HG03159 (cell line): ENCODE measurements around the gene DAPK1.
"Not testable (repeated sequence)": the region's sequence is repeated elsewhere in the genome, so short reads cannot be mapped to it uniquely, and the experiment has no call there.

Experiments used
- ATAC-seq: cut with Tn5 transposase; IDR thresholded peaks from one replicate; pipeline ENCODE4 v1.9.1; 2021; ENCODE audit warnings: mild to moderate bottlenecking, moderate library complexity; ENCODE audit not compliant: unreplicated experiment

Gene DAPK1

DNA sequence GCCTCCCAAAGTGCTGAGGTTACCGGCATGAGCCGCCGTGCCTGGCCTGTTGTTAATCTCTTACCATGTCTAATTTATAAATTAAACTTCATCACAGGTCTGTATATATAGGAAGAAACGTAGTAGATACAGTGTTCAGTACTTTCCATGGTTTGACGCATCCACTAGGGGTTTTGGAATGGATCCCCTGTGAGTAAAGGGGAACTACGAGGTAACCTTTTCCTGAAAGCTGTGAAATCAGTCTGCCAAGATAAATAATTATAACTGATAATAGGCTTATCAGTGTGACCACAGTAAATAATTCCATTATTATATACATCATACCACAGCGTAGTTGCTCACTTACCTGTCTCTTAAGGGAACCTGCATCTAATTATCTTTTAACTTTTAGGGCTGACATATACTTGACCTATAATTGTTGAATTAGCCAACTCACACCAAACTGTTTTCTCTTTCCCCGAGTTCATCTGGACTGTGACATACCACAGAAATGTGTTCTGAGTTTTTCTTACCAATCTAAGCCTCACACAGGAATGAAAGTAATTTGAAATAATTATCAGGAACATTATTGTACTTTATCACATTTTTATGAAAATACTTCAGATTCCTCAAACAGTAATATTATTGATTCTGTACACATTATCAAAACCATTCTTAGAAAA lies 42.9 kb downstream of the DAPK1 start:
- no peak for ATAC-seq

DNA sequence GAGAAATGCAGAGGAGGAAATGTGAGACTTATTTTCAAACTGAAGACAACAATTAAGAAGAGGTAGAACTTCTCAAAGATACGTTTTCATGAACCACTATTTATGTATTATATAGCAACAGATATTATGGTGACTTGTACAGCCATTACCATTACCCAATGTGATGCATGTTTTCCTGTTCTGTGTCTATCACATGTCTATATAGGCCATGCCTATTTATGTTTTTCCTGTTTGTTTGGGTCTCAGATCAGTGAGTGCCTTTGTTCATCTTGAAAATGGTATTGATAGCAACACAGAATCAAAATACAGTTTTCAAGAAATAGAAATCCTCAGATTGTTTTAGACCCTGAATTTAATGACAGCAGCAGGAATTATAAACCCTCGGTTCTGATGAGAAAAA lies 44.0 kb downstream of the DAPK1 start:
- no peak for ATAC-seq

DNA sequence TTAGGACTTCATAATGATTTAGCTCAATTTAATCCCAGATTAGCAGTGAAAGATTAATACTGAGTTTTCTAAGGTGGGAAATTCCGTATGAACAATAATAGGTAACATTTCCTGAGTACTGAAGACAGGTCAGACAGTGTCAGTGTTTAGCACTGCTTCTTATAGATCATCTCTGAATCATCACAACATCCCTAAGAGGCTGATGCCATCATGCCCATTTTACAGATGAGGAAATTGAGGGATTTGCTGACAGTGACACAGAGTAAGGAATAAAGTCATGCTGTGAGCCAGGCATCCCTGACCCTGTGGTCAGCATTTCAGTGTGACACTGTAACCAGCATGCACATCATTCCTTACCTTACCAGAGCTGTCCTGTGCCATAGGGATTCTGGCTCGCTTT lies 44.5 kb downstream of the DAPK1 start:
- ATAC-seq, result no peak

DNA sequence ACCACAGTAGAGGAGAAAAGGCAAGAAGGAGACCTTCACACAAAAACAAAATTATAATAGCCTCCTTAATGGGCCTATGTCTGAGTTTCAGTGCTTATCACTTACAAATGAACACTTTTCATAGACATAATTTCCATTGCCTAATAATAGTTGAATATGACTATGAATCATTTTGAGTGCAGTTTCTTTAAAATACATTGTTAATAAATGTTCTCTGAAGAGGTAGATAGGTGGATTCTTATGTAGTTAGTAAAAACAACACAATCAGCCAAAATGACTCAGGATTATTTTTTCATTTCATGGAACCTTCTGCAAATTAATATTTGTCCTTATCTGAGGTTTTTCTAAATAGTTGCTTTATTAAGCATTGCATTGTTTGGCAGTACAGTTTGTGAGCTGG lies 45.6 kb downstream of the DAPK1 start:
- ATAC-seq, result no peak

DNA sequence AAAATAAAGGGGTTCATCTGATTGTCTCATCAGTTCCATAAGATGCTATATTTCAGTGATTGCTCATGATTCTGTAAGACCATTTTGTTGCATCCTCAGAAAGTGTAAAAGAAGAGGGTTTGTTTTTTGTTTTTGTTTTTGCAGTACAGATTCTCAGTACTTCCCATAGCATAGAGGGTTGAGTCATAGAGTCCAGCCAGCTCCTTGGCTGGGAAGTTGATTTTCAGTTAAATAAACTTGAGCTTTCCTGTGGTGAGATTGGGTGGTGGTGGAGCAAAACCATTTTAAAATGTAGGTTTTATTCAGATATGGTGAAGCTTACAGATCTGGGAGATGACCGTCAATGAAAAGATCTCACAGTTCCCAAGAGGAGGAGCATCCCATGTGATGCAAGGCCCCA lies 48.2 kb downstream of the DAPK1 start:
- ATAC-seq, result no peak

DNA sequence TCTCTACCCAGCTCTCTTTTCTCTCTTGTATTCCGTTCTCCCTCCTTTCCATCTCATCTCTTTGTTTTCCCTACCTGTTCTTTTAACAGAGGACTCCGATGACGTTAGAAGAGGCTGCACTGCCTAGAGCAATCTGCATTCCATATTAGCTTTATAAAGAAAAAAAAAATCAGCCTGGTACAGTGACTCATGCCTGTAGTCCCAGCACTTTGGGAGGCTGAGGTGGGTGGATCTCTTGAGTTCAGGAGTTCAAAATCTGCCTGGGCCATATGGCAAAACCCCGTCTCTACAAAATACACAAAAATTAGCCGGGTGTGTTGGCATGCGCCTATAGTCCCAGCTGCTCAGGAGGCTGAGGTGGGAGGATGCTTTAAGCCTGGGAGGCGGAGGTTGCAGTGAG lies 49.0 kb downstream of the DAPK1 start:
- ATAC-seq, result no peak

DNA sequence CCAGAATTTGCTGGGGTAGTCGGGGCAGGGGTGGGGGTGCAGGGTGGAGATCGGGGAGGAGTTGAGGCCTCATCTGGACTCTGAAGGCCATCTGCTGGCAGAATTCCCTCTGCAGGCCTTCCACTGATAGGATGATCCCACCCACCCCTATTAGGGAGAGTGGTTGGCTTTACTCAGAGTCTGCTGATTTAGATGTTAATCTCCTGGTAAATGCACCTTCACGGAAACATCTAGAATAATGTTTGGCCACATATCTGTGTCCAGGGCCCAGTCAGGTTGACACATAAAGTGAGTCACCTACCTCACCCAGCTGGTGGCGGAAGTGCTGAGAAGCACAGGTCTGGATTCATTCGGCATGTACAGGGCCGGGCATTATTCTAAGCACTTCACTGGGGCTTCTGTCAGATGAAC lies 50.0 kb downstream of the DAPK1 start:
- no peak for ATAC-seq

DNA sequence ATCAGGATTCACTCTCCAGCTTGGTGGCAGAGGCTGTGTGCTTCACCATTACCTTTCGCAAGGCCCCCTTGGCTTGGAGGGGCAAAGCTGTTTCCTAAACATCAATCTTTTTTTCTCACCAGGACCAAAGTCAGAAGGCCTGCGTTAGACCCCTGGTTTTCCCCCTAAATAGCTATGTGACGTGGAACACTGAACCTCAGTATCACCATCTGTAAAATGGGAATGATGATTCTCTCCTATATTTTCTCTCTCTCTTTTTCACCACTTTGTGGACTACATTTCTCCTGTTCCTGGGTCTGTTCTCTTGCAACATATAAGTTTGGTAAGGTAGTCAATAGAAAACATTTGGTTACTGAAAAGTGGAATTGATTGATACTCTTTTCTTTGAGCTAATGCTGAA lies 50.5 kb downstream of the DAPK1 start:
- no peak for ATAC-seq

DNA sequence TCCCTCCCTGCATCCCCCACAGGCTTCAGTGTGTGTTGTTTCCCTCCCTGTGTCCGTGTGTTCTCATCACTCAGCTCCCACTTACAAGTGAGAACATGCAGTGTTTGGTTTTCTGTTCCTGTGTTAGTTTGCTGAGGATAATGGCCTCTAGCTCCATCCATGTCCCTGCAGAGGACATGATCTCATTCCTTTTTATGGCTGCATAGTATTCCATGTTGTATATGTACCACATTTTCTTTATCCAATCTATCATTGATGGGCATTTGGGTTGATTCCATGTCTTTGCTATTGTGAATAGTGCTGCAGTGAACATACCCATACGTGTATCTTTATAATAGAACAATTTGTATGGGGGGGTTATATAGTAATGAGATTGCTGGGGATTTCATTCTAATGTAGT lies 51.4 kb downstream of the DAPK1 start:
- ATAC-seq, result not testable (repeated sequence)

DNA sequence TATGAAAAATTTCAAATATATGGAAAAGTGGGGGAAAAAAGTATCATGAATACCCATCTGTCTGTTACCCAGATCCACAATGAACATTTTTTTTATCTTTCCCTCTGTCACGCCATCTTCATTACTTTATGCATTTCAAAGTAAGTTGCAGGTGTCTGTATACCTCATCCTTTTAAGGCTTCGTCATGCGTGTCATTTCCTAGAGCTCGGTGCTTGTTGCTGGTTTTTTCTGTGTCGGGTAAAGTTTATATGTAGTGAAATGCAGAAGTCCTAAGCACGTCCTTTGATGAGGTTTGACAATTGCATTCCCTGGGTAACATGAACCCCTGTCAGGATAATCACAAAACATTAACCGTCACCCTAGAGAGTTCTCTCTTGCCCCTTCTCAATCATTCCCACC lies 52.1 kb downstream of the DAPK1 start:
- ATAC-seq, result no peak

DNA sequence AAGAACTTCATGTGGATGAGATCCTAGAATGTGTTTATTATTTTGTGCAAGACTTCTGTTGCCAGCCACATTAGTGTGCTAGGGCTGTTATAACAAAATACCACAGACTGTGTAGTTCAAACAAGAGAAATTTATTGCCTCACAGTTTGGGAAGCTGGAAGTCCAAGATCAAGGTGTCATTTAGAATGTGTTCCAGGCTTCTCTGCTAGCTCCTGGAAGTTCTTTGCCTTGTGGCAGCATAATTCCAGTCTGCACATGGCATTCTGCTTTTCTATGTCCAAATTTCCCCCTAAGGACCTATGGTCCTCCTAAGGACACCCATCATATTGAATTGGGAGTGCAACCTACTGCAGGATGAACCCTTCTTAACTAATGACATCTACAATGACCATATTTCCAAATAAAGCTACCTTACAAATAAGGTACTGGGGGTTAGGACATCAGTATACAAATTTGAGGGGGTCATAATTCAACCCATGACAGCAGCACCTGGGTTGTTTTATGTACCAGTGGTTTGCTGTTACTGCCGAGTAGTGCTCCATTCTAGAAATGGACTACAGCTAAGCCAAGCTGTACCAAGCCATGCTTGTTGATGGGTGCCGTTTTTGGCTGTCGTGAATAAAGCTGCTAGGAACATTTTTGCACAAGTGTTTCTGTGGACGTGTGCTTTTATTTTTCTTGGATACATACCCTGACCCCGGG lies 52.7 kb downstream of the DAPK1 start:
- no peak for ATAC-seq

DNA sequence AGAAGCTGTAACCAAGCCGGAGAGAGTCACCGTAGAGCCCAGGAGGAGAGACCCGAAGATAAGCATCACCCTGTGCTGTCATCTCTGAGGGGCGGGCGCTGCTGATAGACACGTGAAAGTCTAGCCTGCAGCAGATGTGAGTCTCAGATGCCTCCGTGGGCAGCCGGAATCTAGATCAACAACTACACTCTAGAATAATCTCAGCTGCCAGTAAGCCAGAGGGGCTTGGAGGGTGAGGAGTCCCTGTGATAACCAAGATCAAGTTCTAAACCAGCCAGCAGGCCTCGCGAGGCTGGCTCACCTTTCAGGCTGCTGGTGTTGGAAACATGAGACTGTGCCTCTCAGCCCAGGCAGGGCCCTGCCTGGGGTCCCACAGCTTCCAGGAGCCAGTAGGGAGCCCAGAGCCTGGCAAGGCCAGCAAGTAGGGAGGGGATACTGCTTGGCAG lies 54.1 kb downstream of the DAPK1 start:
- no peak for ATAC-seq

DNA sequence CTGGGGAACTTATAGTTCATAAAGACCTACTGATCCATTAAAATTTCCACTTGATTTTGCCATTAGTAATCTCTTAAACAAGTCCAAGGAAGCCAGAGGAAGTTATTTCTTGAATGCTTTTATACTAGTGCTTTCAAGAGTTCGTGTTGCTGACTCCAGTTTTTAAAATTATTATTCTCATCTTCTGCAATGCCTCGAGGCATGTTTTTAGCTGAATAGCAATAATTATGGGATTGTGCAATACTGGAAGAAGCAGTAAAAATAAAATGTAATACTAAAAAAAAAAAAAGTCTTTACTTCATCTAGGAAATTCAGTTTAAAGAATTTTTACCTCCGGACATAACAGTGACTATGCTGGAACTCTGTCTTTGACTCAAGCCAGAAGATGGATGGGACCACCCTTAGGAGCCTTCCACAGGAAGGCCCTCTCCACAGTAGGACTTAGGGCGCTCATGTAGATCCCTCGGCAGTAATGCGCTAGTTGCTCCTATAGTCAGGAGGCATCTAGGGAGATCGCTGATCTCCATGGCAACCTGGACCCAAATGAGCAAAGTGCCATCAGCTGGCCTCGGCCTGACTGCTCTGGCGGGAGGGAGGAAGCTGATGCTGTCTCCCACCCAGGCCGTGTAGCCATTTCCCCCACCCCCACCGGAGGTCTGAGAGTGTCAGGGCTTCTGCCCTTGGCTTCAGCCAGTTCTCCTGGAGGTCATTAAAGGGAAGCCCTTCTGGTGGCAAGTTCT lies 56.7 kb downstream of the DAPK1 start:
- ATAC-seq, result no peak

DNA sequence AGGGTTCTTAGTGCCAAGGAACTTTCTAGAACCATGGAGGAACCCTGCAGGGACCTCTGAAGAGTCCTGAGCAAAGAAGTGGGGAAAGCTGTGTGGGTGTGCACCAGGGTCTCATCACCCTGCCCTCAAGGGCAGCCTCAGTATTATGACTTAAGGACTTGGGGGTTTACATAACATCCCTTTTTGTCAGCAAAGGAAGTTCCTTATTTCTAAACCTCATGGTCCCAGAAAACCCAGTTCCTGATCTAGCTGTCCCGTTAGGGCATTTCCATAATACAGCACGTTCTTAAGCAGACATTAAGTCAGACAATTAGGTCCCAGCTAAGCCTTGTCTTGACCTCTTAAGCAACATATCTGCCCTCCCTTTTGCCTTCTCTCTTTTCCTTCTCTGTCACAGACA lies 57.3 kb downstream of the DAPK1 start:
- ATAC-seq, result no peak

DNA sequence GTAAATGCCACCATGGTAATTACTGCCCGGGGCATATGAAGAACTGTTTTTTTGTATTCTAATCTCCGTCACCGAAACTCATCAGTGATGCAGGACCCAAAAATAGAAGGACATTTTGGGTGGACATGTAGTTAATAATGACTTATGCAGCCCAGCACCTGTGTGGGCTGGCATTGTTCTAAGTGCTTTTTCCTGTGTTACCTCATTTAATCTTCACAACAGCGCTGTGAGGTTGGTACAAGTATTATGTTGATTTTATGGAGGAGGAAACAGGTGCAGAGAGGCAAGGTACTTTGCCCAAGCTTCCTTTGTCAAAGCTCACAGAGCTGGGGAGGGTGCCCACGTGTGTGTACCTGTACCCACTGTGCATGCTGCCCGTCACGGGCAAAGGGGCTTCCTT lies 58.4 kb downstream of the DAPK1 start:
- no peak for ATAC-seq

DNA sequence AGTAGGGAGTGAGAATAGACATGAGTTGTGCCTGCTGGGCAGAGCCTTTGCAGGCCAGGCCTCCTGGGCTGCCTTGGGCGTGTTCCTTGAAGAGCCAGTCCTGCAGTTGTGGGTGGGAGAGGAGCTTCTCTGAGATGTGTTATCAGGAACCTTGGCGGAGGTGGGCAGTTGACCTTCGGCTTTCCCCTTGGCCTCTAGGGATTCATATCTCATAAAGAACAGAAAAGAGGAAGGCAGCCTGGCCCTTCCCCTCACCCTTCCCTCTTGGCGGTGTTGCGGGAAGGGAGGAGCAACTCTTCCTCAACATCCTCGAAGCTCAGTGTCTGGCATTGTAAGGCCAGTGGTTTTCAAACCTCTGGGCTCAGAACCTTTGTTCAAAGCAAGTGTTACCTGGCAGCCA lies 59.2 kb downstream of the DAPK1 start:
- ATAC-seq, result no peak

DNA sequence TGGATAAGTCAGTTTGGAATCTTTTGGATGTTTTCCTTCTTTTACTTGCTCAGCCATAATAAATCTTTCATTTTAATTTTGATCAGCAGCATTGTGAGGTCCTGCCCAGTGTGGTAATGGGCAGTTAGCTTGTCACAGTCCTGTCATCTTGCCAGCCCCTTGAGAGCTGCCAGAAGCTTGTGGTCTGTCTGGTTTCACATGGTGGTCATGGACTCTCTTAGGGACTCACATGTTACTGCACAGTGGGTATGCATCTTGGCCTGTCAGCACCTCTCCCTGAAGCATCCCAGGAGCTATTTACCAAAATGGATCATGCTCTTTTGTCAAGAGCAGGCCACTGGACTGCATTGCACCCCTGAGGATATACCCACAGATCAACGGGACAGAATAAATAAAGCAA lies 60.3 kb downstream of the DAPK1 start:
- ATAC-seq, result no peak

DNA sequence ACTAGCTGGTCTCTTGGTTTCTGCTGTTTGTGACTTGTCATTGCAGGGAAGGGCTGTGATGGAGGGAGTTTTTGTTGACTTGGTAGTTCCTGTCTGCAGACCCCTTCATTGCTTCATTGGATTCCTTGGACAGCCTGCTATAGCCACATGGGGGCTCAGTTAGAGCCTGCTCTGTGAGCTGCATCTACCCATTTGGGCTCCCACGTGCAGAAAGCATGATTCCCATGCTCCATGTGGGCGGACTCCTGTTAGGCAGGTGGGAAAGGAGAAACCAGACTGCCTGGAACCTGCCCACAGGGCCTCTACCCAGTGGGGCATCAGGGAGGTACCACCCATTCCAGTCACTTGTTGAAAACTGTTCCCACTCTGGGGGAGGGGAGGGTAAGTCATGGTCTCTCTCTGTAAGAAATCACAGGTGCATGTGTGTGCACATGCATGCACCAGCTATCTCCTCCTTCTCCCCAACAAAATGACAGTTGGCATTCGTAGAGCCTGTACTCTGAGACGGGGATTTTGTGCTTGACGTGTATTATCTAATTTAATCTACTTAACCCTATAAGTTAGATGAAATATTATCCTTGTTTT lies 61.0 kb downstream of the DAPK1 start:
- ATAC-seq, result no peak

DNA sequence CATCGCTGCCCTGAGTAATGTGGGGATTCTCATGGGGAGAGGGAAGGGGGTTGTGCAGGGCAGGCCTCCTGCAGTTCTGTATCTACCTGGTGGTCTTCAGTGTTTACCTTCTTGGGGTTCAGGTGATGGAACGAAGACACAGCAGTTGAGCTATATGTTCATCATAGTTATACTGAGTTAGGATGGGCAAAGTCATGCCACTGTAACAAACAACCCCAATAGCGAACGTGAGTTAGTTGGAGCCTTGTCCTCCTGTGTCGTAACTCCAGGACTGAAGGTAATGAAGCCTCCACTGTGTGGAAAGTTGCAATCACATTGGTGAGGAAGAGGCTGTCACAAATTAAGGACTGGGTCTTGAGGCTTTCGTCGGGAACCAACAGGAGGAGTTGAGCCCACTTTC lies 64.4 kb downstream of the DAPK1 start:
- ATAC-seq, result no peak

DNA sequence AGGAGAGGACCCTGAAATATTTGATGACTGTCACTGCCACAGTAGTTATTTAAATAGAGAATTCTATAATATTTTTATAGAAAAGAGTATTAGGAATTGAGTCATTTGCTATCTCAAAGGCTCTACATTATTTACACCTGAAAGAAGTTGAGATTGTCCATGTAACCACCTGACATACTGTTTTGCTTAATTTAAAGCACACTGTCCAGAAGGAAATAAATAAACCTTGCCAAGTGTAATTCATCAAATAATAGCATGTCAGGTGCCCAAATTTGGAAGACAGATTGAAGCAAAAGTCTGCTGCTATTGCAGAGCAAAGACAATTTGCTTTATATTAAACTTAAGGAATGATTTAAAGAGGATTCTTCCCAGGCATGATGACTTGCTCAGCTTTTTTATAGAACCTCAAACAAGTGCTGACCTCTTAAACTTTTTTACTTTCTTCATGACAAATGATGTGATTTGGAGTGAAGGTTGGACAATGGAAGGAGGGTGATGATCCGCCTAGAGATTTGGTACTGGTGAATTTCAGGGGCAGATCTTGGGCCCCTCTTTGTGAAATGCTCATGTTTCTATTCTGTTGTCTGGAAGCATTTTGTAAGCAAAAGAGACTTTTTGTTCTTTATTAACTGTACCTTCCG lies 65.0 kb downstream of the DAPK1 start:
- no peak for ATAC-seq

DNA sequence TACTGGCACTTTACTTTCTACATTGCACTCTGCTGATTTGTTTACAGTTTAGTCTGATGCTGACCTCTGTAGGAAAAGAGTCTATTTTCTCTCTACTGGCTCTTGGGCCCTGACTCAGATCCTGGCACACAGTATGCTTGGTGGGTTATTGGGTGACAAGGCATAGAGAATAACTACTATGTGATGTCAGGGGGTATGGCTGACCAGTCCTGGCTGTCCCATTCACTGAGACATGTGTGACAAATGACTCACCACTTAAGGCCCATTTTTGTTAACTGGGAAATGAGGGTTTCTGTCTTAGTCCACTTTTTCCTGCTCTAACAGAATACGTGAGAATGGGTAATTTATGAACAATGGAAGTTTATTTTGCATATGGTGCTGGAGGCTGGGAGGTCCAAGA lies 66.4 kb downstream of the DAPK1 start:
- ATAC-seq, result no peak
